ENCODE results near the gene SORCS3.

The SORCS3 gene

DNA sequence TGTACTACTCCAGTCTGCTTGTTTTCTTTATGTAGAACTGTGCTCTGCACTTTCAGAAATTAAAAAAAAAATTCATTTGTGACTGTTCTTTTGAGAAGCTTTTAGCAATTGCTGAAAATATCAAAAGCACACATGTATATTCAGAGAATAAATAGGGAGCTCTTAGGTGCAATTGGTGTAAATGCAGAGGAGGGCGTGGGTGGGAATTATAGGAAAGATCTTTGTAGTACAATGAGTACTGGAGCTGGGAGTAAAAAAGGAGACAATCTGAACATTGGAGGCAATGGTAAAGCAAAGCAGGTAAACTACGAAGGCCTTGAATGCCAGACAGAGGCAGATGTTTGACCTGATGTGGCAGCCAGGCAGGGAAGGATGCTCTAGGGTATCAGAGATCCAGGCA, 267.5 kb downstream of the SORCS3 start:
- no peak for DNase-seq (ENCODE audit: low read depth)
- TF ChIP-seq, protein P1, sequence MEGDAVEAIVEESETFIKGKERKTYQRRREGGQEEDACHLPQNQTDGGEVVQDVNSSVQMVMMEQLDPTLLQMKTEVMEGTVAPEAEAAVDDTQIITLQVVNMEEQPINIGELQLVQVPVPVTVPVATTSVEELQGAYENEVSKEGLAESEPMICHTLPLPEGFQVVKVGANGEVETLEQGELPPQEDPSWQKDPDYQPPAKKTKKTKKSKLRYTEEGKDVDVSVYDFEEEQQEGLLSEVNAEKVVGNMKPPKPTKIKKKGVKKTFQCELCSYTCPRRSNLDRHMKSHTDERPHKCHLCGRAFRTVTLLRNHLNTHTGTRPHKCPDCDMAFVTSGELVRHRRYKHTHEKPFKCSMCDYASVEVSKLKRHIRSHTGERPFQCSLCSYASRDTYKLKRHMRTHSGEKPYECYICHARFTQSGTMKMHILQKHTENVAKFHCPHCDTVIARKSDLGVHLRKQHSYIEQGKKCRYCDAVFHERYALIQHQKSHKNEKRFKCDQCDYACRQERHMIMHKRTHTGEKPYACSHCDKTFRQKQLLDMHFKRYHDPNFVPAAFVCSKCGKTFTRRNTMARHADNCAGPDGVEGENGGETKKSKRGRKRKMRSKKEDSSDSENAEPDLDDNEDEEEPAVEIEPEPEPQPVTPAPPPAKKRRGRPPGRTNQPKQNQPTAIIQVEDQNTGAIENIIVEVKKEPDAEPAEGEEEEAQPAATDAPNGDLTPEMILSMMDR (IDR thresholded peaks at IDR 0.05; ENCODE audit: insufficient read depth, low read depth, low read length, missing control alignments), result no peak
- H3K4me3 ChIP-seq (ENCODE audit: low read length), result no peak overlapping the region

- DNase-seq (ENCODE audit: low read depth), result no peak
- TF ChIP-seq, protein P1 (IDR thresholded peaks at IDR 0.05; ENCODE audit: insufficient read depth, low read depth, low read length, missing control alignments), result no peak
- no peak overlapping the region for H3K4me3 ChIP-seq (ENCODE audit: low read length)
Measured at GRCh38 chr10:104910712-104911111, 269.6 kb downstream of the SORCS3 start.

GRCh38 chr10:104913390-104913789, 272.3 kb downstream of the SORCS3 start:
- DNase-seq (ENCODE audit: low read depth), result no peak
- no peak overlapping the region for H3K4me3 ChIP-seq (ENCODE audit: low read length)
- TF ChIP-seq, protein P1 (IDR thresholded peaks at IDR 0.05; ENCODE audit: insufficient read depth, low read depth, low read length, missing control alignments), result no peak

DNA sequence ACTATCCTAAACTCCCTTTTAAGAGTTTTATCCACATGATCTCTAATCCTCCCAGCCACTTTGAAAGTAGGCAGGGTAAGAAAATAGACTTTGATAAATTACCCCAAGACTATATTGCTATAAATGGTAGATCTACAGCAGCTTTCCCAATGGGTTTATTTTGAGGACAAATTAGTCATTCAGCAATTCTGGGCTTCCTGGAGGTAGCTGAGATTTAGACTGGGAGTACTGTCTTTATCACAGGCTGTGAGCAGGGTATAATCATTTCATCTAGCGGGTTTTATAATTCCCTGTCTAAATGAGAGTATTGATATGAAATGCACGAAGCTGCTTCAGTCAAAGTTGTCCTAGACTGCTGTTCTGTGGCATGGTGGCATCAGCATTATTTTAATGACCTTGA, 279.4 kb downstream of the SORCS3 start:
- DNase-seq (ENCODE audit: low read depth), result no peak
- TF ChIP-seq, protein P1 (IDR thresholded peaks at IDR 0.05; ENCODE audit: insufficient read depth, low read depth, low read length, missing control alignments), result no peak
- no peak overlapping the region for H3K4me3 ChIP-seq (ENCODE audit: low read length)

DNA sequence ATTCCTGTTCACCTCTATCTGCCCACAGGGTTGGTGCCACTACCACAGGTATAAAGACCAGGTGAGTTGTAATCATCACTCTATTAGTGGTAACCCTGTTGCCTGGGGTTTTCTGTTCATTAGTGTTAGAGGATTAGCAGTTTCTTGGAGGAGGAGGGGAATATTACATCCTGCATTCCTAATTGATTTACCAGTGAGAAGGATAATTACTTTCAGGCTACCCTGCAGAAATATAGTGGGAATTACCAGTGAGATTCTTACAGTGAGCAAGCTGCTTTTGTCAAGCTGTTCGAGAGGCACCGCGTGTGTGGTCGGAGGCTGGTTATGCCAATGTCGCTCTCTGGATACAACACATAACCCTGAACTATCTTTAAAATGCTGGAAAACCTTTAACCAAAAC, 280.7 kb downstream of the SORCS3 start:
- no peak overlapping the region for H3K4me3 ChIP-seq (ENCODE audit: low read length)
- TF ChIP-seq, protein P1 (IDR thresholded peaks at IDR 0.05; ENCODE audit: insufficient read depth, low read depth, low read length, missing control alignments), result no peak
- DNase-seq (ENCODE audit: low read depth), result no peak

- DNase-seq (ENCODE audit: low read depth), result no peak
- TF ChIP-seq, protein P1 (IDR thresholded peaks at IDR 0.05; ENCODE audit: insufficient read depth, low read depth, low read length, missing control alignments), result no peak
- H3K4me3 ChIP-seq (ENCODE audit: low read length), result no peak overlapping the region
Measured at GRCh38 chr10:104922810-104923209, 281.7 kb downstream of the SORCS3 start.

- no peak overlapping the region for H3K4me3 ChIP-seq (ENCODE audit: low read length)
- DNase-seq (ENCODE audit: low read depth), result no peak
- TF ChIP-seq, protein P1 (IDR thresholded peaks at IDR 0.05; ENCODE audit: insufficient read depth, low read depth, low read length, missing control alignments), result no peak
Measured at GRCh38 chr10:104923501-104923900, 282.4 kb downstream of the SORCS3 start.

Measured in epithelial cell of esophagus (primary cell).